K562 (cell line): ENCODE measurements around the gene MYL5. TPM values are rescaled to one million over a fixed set of nuclear protein-coding genes. Genes with fewer than 3 reads are reported as not detected.

ENCODE experiments used
- CCNT2 ChIP-seq: IDR thresholded peaks from 2 replicates; pipeline ENCODE4 v1.6.1; 2011; ENCODE audit warnings: borderline replicate concordance, low read depth, mild to moderate bottlenecking, moderate library complexity, mixed read lengths, low read length; ENCODE audit not compliant: insufficient read length; ENCODE audit errors: extremely low read depth
- CTCF ChIP-seq, 3 experiments: IDR thresholded peaks in 2 of 3; conservative IDR thresholded peaks in 1 of 3; 2 replicates each; pipeline ENCODE4 v1.5.1; 2011 to 2012; ENCODE audit warnings: low read length in 3 of 3, mild to moderate bottlenecking in 3 of 3, control low read depth in 2 of 3, improper control_type of control experiment in 1 of 3, inconsistent platforms in 1 of 3, low read depth in 1 of 3, mixed read lengths in 1 of 3, moderate library complexity in 1 of 3; ENCODE audit not compliant: insufficient read depth in 2 of 3
- FOS ChIP-seq: IDR thresholded peaks from 3 replicates; pipeline ENCODE4 v1.6.1; 2011; ENCODE audit not compliant: insufficient read length; ENCODE audit errors: extremely low read depth
- GABPA ChIP-seq: fragments of 200-800 bp; sonication (Bioruptor generic); conservative IDR thresholded peaks from 2 replicates; pipeline ENCODE4 v1.6.1; 2016; ENCODE audit warnings: low read depth, missing genetic modification characterization, missing compliant biosample characterization
- OTX1 ChIP-seq: fragments of 450-650 bp; formaldehyde crosslinking; IDR thresholded peaks from 2 replicates; pipeline ENCODE4 v1.4.0; 2022; ENCODE audit warnings: mild to moderate bottlenecking
- POLR2A ChIP-seq: fragments of 450-650 bp; conservative IDR thresholded peaks from 2 replicates; pipeline ENCODE4 v1.6.1; 2016
- RNF2 ChIP-seq: sonication (generic); IDR thresholded peaks from 2 replicates; pipeline ENCODE4 v1.6.1; 2016
- SNAPC5 ChIP-seq: fragments of 250-450 bp; sonication (Bioruptor Pico); IDR thresholded peaks from 2 replicates; pipeline ENCODE4 v1.8.0; 2021; ENCODE audit warnings: moderate library complexity, mild to moderate bottlenecking, inconsistent platforms
- SRSF1 ChIP-seq: fragments of 200-400 bp; formaldehyde crosslinking; IDR thresholded peaks from 2 replicates; pipeline ENCODE4 v1.6.1; 2017; ENCODE audit warnings: mild to moderate bottlenecking, low read depth, low read length, moderate library complexity
- STAT5A ChIP-seq: IDR thresholded peaks from 2 replicates; pipeline ENCODE4 v1.6.1; 2012; ENCODE audit warnings: low read length, inconsistent platforms, borderline replicate concordance
- TEAD1 ChIP-seq, 2 experiments: fragments of 450-650 bp in 1 of 2; sonication (generic) in 1 of 2; formaldehyde crosslinking; IDR thresholded peaks; 2 replicates each; pipeline versions ENCODE4 v1.4.0 to v1.8.0; 2020 to 2022; ENCODE audit warnings: mild to moderate bottlenecking in 2 of 2, missing genetic modification reagents in 1 of 2
- THAP7 ChIP-seq: fragments of 250-450 bp; sonication (Bioruptor Pico); IDR thresholded peaks from 2 replicates; pipeline ENCODE4 v1.5.0; 2021
- WHSC1 ChIP-seq: IDR thresholded peaks from one replicate; pipeline ENCODE4 v1.6.1; 2012; ENCODE audit warnings: low read length, control low read depth, inconsistent platforms
- ZBTB2 ChIP-seq: fragments of 450-650 bp; IDR thresholded peaks from 2 replicates; pipeline ENCODE4 v1.6.1; 2016; ENCODE audit warnings: antibody characterized with exemption
- ZBTB5 ChIP-seq: fragments of 450-650 bp; IDR thresholded peaks from 2 replicates; pipeline ENCODE4 v1.6.1; 2017; ENCODE audit warnings: antibody characterized with exemption
- ZNF133 ChIP-seq: fragments of 250-450 bp; sonication (Bioruptor Pico); IDR thresholded peaks from 2 replicates; pipeline ENCODE4 v1.4.0; 2020; ENCODE audit warnings: mild to moderate bottlenecking
- ZNF449 ChIP-seq: fragments of 250-450 bp; sonication (Bioruptor Pico); IDR thresholded peaks from 2 replicates; pipeline ENCODE4 v1.8.0; 2022; ENCODE audit warnings: moderate library complexity, mild to moderate bottlenecking, inconsistent platforms
- ZNF589 ChIP-seq: fragments of 200-800 bp; sonication (Bioruptor generic); IDR thresholded peaks from 2 replicates; pipeline ENCODE4 v1.6.1; 2016; ENCODE audit warnings: low read depth, missing genetic modification characterization, missing compliant biosample characterization
- ZNF766 ChIP-seq: fragments of 200-800 bp; sonication (Bioruptor generic); conservative IDR thresholded peaks from 2 replicates; pipeline ENCODE4 v1.6.1; 2016; ENCODE audit warnings: missing genetic modification characterization, missing compliant biosample characterization
- polyA plus RNA-seq, 8 experiments: library from polyadenylated mRNA; depleted of rRNA in 4 of 8; stranded (reverse) in 5 of 8; unstranded in 3 of 8; fragments of >200 nt; fragmentation: Nextera tagmentation in 2 of 8; fragmentation: Illumina TruSeq in 1 of 8; extraction: Ambion mirVana in 2 of 8; extraction: Trizol in 1 of 8; gene quantifications; 2 replicates each; pipeline versions ENCODE4 v1.2.1 to v1.2.3, GENCODE V29; 2011 to 2014; ENCODE audit warnings: inconsistent platforms in 1 of 8, missing spikeins in 1 of 8
- total RNA-seq, 7 experiments: library from RNA; depleted of rRNA in 6 of 7; stranded (reverse); fragments of >200 nt in 6 of 7; fragmentation: Illumina TruSeq in 2 of 7; extraction: Trizol in 2 of 7; gene quantifications; 2 replicates each; pipeline versions ENCODE4 v1.2.1 to v1.2.3, GENCODE V29; 2011 to 2021; ENCODE audit warnings: low replicate concordance in 1 of 7

Gene MYL5
- total and polyA plus RNA-seq, 9 of the 15 experiments (the other 6 are each of a cell fraction or from before 2014, with no cell fraction given) = 1.4 to 10.0 (median 4.1) TPM

GRCh38 chr4:674172-675035, at the start of gene MYL5, which contains the start of gene ATP5ME (continued):
- TF ChIP-seq CTCF (IDR thresholded peaks at IDR 0.05 in 2 of 3, conservative IDR thresholded peaks at IDR 0.05 in 1 of 3; ENCODE audit: insufficient read depth in 2 of 3, low read depth in 1 of 3, low read length in 3 of 3) (peak; percentile 92 to 100 (median 99)), WHSC1 (no peak), POLR2A (peak; percentile 76), TEAD1 (CRISPR knock-in tag; IDR thresholded peaks at IDR 0.05) (no peak), STAT5A (no peak), OTX1 (CRISPR knock-in tag) (no peak), ZNF589 (CRISPR knock-in tag) (no peak), CCNT2 (peak; percentile 86), THAP7 (CRISPR knock-in tag) (no peak), RNF2 (peak; percentile 27; the same call in 1 of the 2 replicates), ZNF449 (CRISPR knock-in tag) (no peak), SRSF1 (no peak), ZBTB2 (peak; percentile 96), GABPA (peak; percentile 97), ZNF133 (no peak), ZBTB5 (no peak), FOS (no peak), ZNF766 (CRISPR knock-in tag) (no peak), SNAPC5 (CRISPR knock-in tag) (no peak)
